ENCODE results near the gene ZNF362.

Gene ZNF362

GRCh38 chr1:33268457-33268856 lies 12.2 kb downstream of the ZNF362 start:
- FAIRE-seq (no peak), DNase-seq (ENCODE audit: low spot score) (no peak)

GRCh38 chr1:33268927-33269610 lies 12.8 kb downstream of the ZNF362 start:
- FAIRE-seq (no peak), DNase-seq (ENCODE audit: low spot score) (no peak)

- DNase-seq (ENCODE audit: low spot score) (no peak), FAIRE-seq (no peak)
These were observed 13.3 kb downstream of the ZNF362 start for GRCh38 chr1:33269621-33270020.

- FAIRE-seq (no peak), DNase-seq (ENCODE audit: low spot score) (no peak)
These were observed 14.1 kb downstream of the ZNF362 start for GRCh38 chr1:33270379-33270778.

- FAIRE-seq (no peak), DNase-seq (ENCODE audit: low spot score) (no peak)
These were observed 14.6 kb downstream of the ZNF362 start for GRCh38 chr1:33270808-33271465.

GRCh38 chr1:33271666-33272505 lies 15.6 kb downstream of the ZNF362 start:
- FAIRE-seq: no peak
- no peak for DNase-seq (ENCODE audit: low spot score)

GRCh38 chr1:33272509-33272908 lies 16.2 kb downstream of the ZNF362 start:
- DNase-seq (ENCODE audit: low spot score) (no peak), FAIRE-seq (no peak)

- DNase-seq (ENCODE audit: low spot score) (no peak), FAIRE-seq (no peak)
These were observed 16.6 kb downstream of the ZNF362 start for GRCh38 chr1:33272930-33273329.

- DNase-seq (ENCODE audit: low spot score) (no peak), FAIRE-seq (no peak)
These were observed 17.1 kb downstream of the ZNF362 start for GRCh38 chr1:33273406-33273805.

- FAIRE-seq: no peak
- no peak for DNase-seq (ENCODE audit: low spot score)
These were observed 17.7 kb downstream of the ZNF362 start for GRCh38 chr1:33273961-33274371.

GRCh38 chr1:33274446-33274845 lies 18.2 kb downstream of the ZNF362 start:
- no peak for FAIRE-seq

GRCh38 chr1:33275195-33275594 lies 18.9 kb downstream of the ZNF362 start:
- FAIRE-seq (no peak), DNase-seq (ENCODE audit: low spot score) (no peak)

More at GRCh38 chr1:33274446-33274845, 18.2 kb downstream of the ZNF362 start:
- no peak for DNase-seq (ENCODE audit: low spot score)

- FAIRE-seq: no peak
- DNase-seq (ENCODE audit: low spot score): no peak
These were observed 19.6 kb downstream of the ZNF362 start for GRCh38 chr1:33275706-33276572.

GRCh38 chr1:33276573-33277298 lies 20.4 kb downstream of the ZNF362 start:
- DNase-seq (ENCODE audit: low spot score): no peak
- FAIRE-seq: no peak

- DNase-seq (ENCODE audit: low spot score): no peak
- FAIRE-seq: no peak
These were observed 21.3 kb downstream of the ZNF362 start for GRCh38 chr1:33277488-33278084.

GRCh38 chr1:33280091-33280661 lies 23.9 kb downstream of the ZNF362 start:
- no peak for FAIRE-seq

GRCh38 chr1:33281554-33282303 lies 25.4 kb downstream of the ZNF362 start:
- no peak for DNase-seq (ENCODE audit: low spot score)

More at GRCh38 chr1:33280091-33280661, 23.9 kb downstream of the ZNF362 start:
- DNase-seq (ENCODE audit: low spot score): no peak

GRCh38 chr1:33282791-33283190 lies 26.5 kb downstream of the ZNF362 start:
- FAIRE-seq: no peak
- DNase-seq (ENCODE audit: low spot score): no peak

More at GRCh38 chr1:33281554-33282303, 25.4 kb downstream of the ZNF362 start:
- FAIRE-seq: no peak

- DNase-seq (ENCODE audit: low spot score) (no peak), FAIRE-seq (no peak)
These were observed 27.8 kb downstream of the ZNF362 start for GRCh38 chr1:33284049-33284448.
